Thyroid gland (tissue), 4 donors: ENCODE measurements around the gene GET4. TPM values are rescaled to one million over a fixed set of nuclear protein-coding genes. Genes with fewer than 3 reads are reported as not detected.
"Not testable (repeated sequence)": the region's sequence is repeated elsewhere in the genome, so short reads cannot be mapped to it uniquely, and the experiment has no call there.

ENCODE experiments used
- DNase-seq, 2 donors: peaks; one replicate each; pipeline ENCODE4 v3.0.0-alpha.2; 2019
- H3K27ac ChIP-seq, 3 donors: fragments of 200-600 bp; sonication (generic); 1 replicate in 2 of 3; 2 replicates in 1 of 3; pipeline ENCODE4 v1.5.1; 2016 to 2019; ENCODE audit warnings: mild to moderate bottlenecking in 1 of 3, moderate library complexity in 1 of 3
- H3K27me3 ChIP-seq: fragments of 200-600 bp; sonication (generic); one replicate; pipeline ENCODE4 v1.5.1; 2019
- H3K36me3 ChIP-seq, 2 donors: fragments of 200-600 bp; sonication (generic); one replicate each; pipeline ENCODE4 v1.5.1; 2016 to 2019
- H3K4me1 ChIP-seq, 2 donors: fragments of 200-600 bp; sonication (generic); one replicate each; pipeline ENCODE4 v1.5.1; 2017 to 2019
- H3K4me3 ChIP-seq, 3 donors: fragments of 200-600 bp; sonication (generic); replicated peaks in 1 of 3; 1 replicate in 2 of 3; 2 replicates in 1 of 3; pipeline ENCODE4 v1.5.1; 2016; ENCODE audit warnings: mild to moderate bottlenecking in 1 of 3
- H3K9me3 ChIP-seq: fragments of 200-600 bp; sonication (generic); one replicate; pipeline ENCODE4 v1.5.1; 2017
- CTCF ChIP-seq, 6 experiments: fragments of 200-600 bp in 3 of 6; fragments of 450-650 bp in 3 of 6; sonication (generic) in 3 of 6; IDR thresholded peaks; one replicate each; pipeline ENCODE4 v1.5.1; 2016 to 2019; ENCODE audit warnings: antibody characterized with exemption in 6 of 6, mild to moderate bottlenecking in 2 of 6, inconsistent platforms in 1 of 6, moderate library complexity in 1 of 6
- POLR2A ChIP-seq, 2 donors: fragments of 450-650 bp; IDR thresholded peaks; one replicate each; pipeline ENCODE4 v1.6.1; 2017; ENCODE audit warnings: antibody characterized with exemption in 2 of 2, mild to moderate bottlenecking in 2 of 2, moderate library complexity in 1 of 2
- WGBS, 2 donors: methylation state at CpG; one replicate each; pipeline ENCODE4 v1.1.5; 2017; 5-methylcytosine and 5-hydroxymethylcytosine counted together
- intact Hi-C: fragments of 100-400 bp; cut with DNase I; formaldehyde crosslinking; loops from one replicate; pipeline ENCODE4 v1.15.1; 2023
- total RNA-seq, 4 donors: library from RNA; depleted of rRNA; stranded (reverse); fragments of >200 nt; gene quantifications; one replicate each; pipeline ENCODE4 v1.2.3, GENCODE V29; 2016

GET4 gene
- total RNA-seq, 4 donors from 2014 or later: 29.2 to 38.7 (median 34.3) TPM

- H3K36me3 ChIP-seq: no peaks in the 10 kb centered on the region
- intact Hi-C loops: no loop called here
- 79 to 89% methylated on average over 16 to 24 of the region's 36 CpGs for WGBS, 2 donors
- H3K27me3 ChIP-seq: no peaks in the 10 kb centered on the region
- H3K4me1 ChIP-seq: peaks cover 0 to 3% of the 10 kb centered on the region in 2 donors
- no peak overlapping the region for H3K27ac ChIP-seq
- peak; percentile 1 for DNase-seq
- no peak overlapping the region for H3K4me3 ChIP-seq
- TF ChIP-seq POLR2A (IDR thresholded peaks at IDR 0.05): no peak
- TF ChIP-seq CTCF (IDR thresholded peaks at IDR 0.05): no peak
- no peaks in the 10 kb centered on the region for H3K9me3 ChIP-seq
Observed at GRCh38 chr7:921581-922333, 45.4 kb downstream of the GET4 start.

- peak; percentile 1 for DNase-seq
- no peaks in the 10 kb centered on the region for H3K36me3 ChIP-seq
- no peak overlapping the region for H3K27ac ChIP-seq
- H3K27me3 ChIP-seq: no peaks in the 10 kb centered on the region
- TF ChIP-seq POLR2A (IDR thresholded peaks at IDR 0.05): no peak
- no peak for TF ChIP-seq CTCF (IDR thresholded peaks at IDR 0.05)
- WGBS, 2 donors: 80 to 83% methylated on average over 11 to 26 of the region's 29 CpGs
- intact Hi-C loops: no loop called here
- H3K4me3 ChIP-seq: no peak overlapping the region
- peaks cover 0 to 3% of the 10 kb centered on the region in 2 donors for H3K4me1 ChIP-seq
- no peaks in the 10 kb centered on the region for H3K9me3 ChIP-seq
Observed at GRCh38 chr7:922334-923107, 46.2 kb downstream of the GET4 start.

- peak; percentile 32 to 39 for DNase-seq
- Histone ChIP-seq H3K4me1 (peaks cover 0 to 3% of the 10 kb centered on the region in 2 donors), H3K9me3 (no peaks in the 10 kb centered on the region), H3K4me3 (no peak overlapping the region), H3K27ac (no peak overlapping the region), H3K27me3 (no peaks in the 10 kb centered on the region), H3K36me3 (no peaks in the 10 kb centered on the region)
- TF ChIP-seq CTCF (IDR thresholded peaks at IDR 0.05) (no peak), POLR2A (IDR thresholded peaks at IDR 0.05) (no peak)
- WGBS, 2 donors: 71 to 80% methylated on average over 33 to 35 of the region's 40 CpGs
- intact Hi-C loops: no loop called here
Observed at GRCh38 chr7:923108-924041, 47.0 kb downstream of the GET4 start.

- H3K36me3 ChIP-seq, H3K9me3 ChIP-seq, H3K27me3 ChIP-seq, DNase-seq, intact Hi-C loops, H3K4me3 ChIP-seq, H3K4me1 ChIP-seq, H3K27ac ChIP-seq: not testable (repeated sequence)
- WGBS, 2 donors: 86% methylated on average over 8 of the region's 25 CpGs; no CpG with 5 or more reads in 1 of the 2 donors
Observed at GRCh38 chr7:924042-924441, 47.7 kb downstream of the GET4 start.

- WGBS, 2 donors: 74 to 76% methylated on average over 20 to 21 of the region's 24 CpGs
- TF ChIP-seq POLR2A (IDR thresholded peaks at IDR 0.05): no peak
- TF ChIP-seq CTCF (IDR thresholded peaks at IDR 0.05): no peak
- no peak overlapping the region for H3K4me3 ChIP-seq
- H3K9me3 ChIP-seq: no peaks in the 10 kb centered on the region
- no peak for DNase-seq
- H3K4me1 ChIP-seq: peaks cover 0 to 3% of the 10 kb centered on the region in 2 donors
- H3K36me3 ChIP-seq: no peaks in the 10 kb centered on the region
- H3K27me3 ChIP-seq: no peaks in the 10 kb centered on the region
- intact Hi-C loops: no loop called here
- no peak overlapping the region for H3K27ac ChIP-seq
Observed at GRCh38 chr7:924541-925231, 48.3 kb downstream of the GET4 start.
